Activated CD8-positive, alpha-beta memory T cell treated with anti-CD3 and anti-CD28 coated beads for 24 hours (primary cell): Measurements from ENCODE around the gene ITFG1.
A peak's percentile ranks its signal among the peaks of the same experiment; 100 is the strongest.
"Not testable (repeated sequence)": the region's sequence is repeated elsewhere in the genome, so short reads cannot be mapped to it uniquely, and the experiment has no call there.

Experiments
- DNase-seq: peaks from one replicate; pipeline ENCODE4 v3.0.0-alpha.2; 2020

ITFG1 gene

DNA sequence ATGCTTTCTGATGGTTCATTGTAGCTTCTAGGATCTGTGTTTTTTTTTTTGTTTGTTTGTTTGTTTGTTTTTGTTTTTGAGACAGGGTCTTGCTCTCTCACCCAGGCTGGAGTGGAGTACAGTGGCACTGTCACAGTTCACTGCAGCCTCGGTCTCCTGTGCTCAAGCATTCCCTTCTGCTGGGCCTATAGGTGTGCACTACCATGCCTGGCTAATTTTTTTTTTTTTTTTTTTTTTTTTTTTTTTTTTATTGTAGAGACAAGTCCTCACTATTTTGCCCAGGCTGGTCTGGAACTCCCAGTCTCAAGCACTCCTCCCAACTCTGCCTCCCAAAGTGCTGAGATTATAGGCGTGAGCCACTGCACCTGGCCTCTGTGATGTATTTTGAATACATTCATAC, 12.1 kb upstream of the ITFG1 start:
- not testable (repeated sequence) for DNase-seq

GRCh38 chr16:47470810-47471209, 9.9 kb upstream of the ITFG1 start:
- no peak for DNase-seq

DNA sequence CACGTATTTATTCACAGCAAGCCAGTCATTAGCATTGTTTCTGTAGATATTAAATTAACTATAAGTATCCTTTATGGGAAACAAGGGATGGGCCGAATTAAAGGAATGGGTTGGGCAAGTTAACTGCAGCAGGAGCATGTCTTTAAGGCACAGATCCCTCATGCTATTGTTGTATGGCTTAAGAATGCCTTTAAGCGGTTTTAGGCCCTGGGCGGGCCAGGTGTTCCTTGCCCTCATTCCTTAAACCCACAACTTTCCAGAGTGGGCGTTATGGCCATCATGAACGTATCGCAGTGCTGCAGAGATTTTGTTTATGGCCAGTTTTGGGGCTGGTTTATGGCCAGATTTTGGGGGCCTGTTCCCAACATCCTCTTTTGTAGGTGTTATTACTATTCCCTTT, 9.3 kb upstream of the ITFG1 start:
- no peak for DNase-seq

GRCh38 chr16:47469227-47469626, 8.4 kb upstream of the ITFG1 start:
- DNase-seq, result no peak

DNA sequence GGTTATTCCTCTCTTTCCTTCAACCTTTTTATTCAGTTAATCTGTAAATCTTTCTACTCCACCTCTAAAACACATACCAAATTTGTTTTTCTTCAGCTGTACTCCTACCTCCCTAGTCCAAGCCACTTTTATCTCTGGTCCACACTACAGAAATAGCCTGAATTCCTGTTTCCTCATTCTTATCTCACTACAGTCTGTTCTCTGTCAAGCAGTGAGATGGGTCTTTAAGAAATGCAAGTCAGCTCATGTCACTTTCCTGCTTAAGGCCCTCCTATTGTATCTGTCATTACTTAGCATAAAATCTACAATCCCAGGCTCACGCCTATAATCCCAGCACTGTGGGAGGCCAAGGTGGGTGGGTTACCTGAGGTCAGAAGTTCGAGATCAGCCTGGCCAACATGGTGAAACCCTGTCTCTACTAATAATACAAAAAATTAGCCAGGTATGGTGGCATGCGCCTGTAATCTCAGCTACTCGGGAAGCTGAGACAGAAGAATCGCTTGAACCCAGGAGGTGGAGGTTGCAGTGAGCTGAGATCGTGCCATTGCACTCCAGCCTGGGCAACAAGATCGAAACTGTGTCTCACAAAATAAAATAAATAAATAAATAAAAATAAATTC, 7.3 kb upstream of the ITFG1 start:
- DNase-seq, result not testable (repeated sequence)

GRCh38 chr16:47467501-47467900, 6.6 kb upstream of the ITFG1 start:
- DNase-seq, result no peak

DNA sequence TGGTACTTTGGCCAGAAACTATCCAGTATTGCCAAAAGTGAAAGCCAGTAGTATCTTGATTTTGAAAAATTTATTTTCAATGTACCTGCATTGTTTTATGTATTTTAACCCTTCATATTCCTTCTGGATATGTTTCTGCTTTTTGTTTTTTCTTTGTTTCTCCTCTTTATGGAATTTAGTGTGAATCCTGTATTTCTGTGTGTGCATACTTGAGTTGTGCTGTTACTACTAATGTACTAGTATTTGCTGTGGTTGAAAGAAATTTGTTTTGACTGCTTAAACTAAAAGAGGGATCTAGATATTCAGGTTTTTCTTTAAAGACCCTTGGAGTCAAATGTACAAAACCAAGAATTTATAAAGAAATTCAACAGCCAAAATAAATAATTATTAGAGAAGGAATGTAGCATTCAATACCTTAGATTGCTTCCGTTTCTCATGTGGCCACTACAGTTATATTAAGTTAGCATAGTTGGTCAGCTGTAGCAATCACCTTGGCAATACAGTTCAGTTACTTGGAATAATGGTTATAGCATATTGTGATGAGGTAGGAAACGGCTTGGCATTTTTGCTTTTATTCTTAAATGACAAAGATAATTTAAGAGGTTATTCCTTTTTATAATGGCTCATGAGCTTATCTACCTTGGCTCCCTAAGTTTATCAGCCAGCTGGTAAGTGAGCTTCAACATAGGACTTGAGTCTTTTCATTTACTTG, 5.2 kb upstream of the ITFG1 start:
- DNase-seq, result no peak

GRCh38 chr16:47463771-47464624, 3.1 kb upstream of the ITFG1 start:
- no peak for DNase-seq

- DNase-seq, result peak; percentile 58
These were observed 869 bp upstream of the ITFG1 start for GRCh38 chr16:47461598-47462266.

- DNase-seq, result no peak
These were observed 528 bp downstream of the ITFG1 start for GRCh38 chr16:47460359-47460710.

DNA sequence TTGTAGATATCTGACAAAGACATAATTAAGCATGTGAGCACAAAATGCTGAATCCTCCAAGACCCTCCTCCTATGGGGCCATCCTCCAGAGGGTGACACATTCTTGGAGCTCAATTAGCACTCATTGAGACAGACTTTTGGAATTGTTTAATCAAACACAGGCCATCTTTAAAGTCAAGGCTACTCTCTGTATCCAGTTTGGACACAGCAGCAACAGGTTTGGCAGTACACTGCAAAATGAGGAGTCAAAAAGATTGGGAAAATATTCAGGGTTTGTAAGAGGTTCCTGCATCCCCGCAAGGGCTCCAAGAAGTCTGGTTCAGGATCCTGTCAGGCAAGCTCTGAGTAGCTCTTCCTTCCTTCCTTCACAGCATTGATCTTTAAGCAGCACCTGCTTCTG, 1.3 kb downstream of the ITFG1 start:
- no peak for DNase-seq

DNA sequence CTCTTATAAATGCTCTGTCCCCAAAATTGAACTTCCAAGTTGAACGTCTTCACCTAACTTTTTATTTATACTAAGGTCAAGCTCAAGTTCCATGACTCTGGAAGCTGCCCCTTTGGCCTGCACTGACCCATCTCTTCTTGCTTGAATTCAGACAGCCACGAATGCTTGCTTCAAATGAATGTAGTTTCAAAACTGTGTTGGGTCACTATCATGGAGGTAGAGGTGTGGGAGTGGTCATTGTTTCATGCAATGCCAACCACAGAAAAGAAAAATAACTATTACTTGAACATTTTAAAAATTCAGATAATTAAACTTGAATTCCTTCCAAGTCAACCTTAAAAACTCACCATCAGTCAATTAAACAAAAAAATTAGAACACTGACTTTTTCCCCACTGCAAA, 2.5 kb downstream of the ITFG1 start:
- DNase-seq, result no peak

GRCh38 chr16:47449788-47450187, 11.1 kb downstream of the ITFG1 start:
- no peak for DNase-seq

- DNase-seq, result no peak
These were observed 11.9 kb downstream of the ITFG1 start for GRCh38 chr16:47448830-47449575.

- DNase-seq, result no peak
These were observed 14.4 kb downstream of the ITFG1 start for GRCh38 chr16:47446431-47446830.

- not testable (repeated sequence) for DNase-seq
These were observed 18.0 kb downstream of the ITFG1 start for GRCh38 chr16:47442884-47443283.

- DNase-seq, result not testable (repeated sequence)
These were observed 20.8 kb downstream of the ITFG1 start for GRCh38 chr16:47440066-47440465.

DNA sequence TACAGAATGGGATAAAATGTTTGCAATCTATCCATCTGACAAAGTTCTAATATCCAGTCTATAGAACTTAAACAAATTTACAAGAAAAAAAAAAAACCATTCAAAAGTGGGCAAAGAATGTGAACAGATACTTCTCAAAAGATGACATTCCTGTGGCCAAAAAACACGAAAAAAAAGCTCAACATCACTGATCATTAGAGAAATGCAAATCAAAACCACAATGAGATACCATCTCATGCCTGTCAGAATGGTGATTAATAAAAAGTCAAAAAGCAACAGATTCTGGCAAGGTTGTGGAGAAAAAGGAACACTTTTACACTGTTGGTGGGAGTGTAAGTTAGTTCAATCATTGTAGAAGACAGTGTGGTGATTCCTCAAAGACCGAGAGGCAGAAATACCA, 26.6 kb downstream of the ITFG1 start:
- DNase-seq, result not testable (repeated sequence)

- no peak for DNase-seq
These were observed 28.9 kb downstream of the ITFG1 start for GRCh38 chr16:47431960-47432359.

DNA sequence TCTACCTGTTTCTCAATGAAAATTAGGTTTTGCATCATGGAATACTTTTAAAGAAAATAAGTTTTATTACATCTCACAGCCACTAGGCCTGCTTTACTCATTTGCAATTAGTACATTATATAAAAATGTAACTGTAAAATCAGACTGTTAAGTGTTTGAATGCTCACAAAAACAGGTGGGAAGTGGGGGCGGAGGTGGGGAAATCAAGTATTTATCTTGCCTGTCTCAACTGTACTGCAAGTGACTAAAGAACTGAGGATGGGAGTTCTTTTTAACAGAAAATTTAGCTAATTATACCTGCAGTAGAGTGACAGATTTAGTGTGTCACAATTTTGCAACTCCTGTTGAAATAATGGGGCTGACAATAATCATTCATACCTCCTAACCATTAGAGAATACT, 34.1 kb downstream of the ITFG1 start:
- no peak for DNase-seq

GRCh38 chr16:47424846-47425245, 36.0 kb downstream of the ITFG1 start:
- DNase-seq, result no peak

DNA sequence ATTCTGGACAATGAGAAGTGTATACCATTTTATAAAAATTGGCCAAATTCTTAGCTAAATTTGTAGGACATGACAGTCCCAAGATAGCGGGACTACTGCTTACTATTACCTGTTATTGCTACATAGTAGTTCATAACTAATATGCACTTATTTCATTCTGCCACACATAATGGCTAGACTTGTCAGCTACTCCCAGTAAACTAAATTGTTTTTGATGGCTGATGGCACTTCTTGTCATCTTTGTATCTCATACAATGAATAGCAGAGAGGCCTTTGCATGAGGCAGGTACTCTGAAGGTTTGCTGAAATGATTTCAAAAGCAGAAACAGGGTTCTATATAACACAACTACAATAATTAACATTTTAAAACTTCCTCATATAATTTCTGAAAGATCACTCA, 44.0 kb downstream of the ITFG1 start:
- DNase-seq, result no peak

DNA sequence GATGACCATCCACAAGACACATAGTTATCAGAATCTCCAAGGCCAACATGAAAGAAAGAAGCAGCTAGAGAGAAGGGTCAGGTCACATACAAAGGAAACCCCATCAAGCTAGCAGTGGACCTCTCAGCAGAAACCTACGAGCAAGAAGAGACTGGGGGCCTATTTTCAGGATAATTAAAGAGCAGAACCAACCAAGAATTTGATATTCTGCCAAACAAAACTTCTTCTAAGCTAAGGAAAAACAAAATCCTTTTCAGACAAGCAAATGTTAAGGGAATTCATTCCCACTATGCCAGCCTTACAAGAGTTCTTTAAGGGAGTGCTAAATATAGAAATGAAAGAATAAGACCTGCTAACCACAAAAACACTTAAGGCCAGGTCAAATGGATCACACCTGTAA, 47.8 kb downstream of the ITFG1 start:
- DNase-seq, result no peak
